SK-N-SH (cell line): ENCODE data around the gene GRK2. TPM values are rescaled to one million over a fixed set of nuclear protein-coding genes. Genes with fewer than 3 reads are reported as not detected.

ENCODE experiments used
- CTCF ChIA-PET: fragments of 300-600, 350-600 bp; formaldehyde crosslinking; extraction: SDS; loops from one replicate; lab custom pipeline; 2021; lab: Yijun Ruan, JAX
- POLR2A ChIA-PET: fragments of 350-600 bp; sonication (Branson Sonifier 250); formaldehyde crosslinking; extraction: SDS; loops from one replicate; lab custom pipeline; 2020; ENCODE audit warnings: antibody characterized with exemption, inconsistent platforms; lab: Yijun Ruan, JAX
- DNase-seq: peaks from one replicate; pipeline ENCODE4 v3.0.0; 2012
- H2AFZ ChIP-seq: fragments of 200-600 bp; sonication (generic); 2 replicates; pipeline ENCODE4 v1.8.1; 2016; ENCODE audit warnings: antibody characterized with exemption, mild to moderate bottlenecking, low read depth
- H3F3A ChIP-seq: fragments of 200-600 bp; sonication (generic); replicated peaks from 2 replicates; pipeline ENCODE3; 2016; ENCODE audit warnings: antibody characterized with exemption, mild to moderate bottlenecking; ENCODE audit not compliant: insufficient read depth
- H3K27ac ChIP-seq, 2 experiments: fragments of 200-500 bp in 1 of 2; fragments of 200-600 bp in 1 of 2; sonication (Bioruptor generic) in 1 of 2; sonication (generic), shearing (Covaris generic) in 1 of 2; 2 replicates each; pipeline versions ENCODE4 v1.5.1 to v1.6.1; 2014 to 2016; ENCODE audit warnings: low read depth in 2 of 2, inconsistent platforms in 1 of 2, low read length in 1 of 2, mild to moderate bottlenecking in 1 of 2, mixed read lengths in 1 of 2
- H3K27me3 ChIP-seq: fragments of 200-600 bp; sonication (generic), shearing (Covaris generic); 2 replicates; pipeline ENCODE4 v1.6.1; 2016; ENCODE audit warnings: mixed run types; ENCODE audit not compliant: insufficient read depth
- H3K36me3 ChIP-seq, 2 experiments: fragments of 200-500 bp in 1 of 2; fragments of 200-600 bp in 1 of 2; sonication (Bioruptor generic) in 1 of 2; sonication (generic) in 1 of 2; replicated peaks in 1 of 2; 2 replicates each; pipeline versions ENCODE3 to v1.5.1; 2014 to 2016; ENCODE audit warnings: low read length in 1 of 2, mild to moderate bottlenecking in 1 of 2; ENCODE audit not compliant: insufficient read depth in 2 of 2, control insufficient read depth in 1 of 2
- H3K4me1 ChIP-seq, 2 experiments: fragments of 200-500 bp in 1 of 2; fragments of 200-600 bp in 1 of 2; sonication (Bioruptor generic) in 1 of 2; sonication (generic), shearing (Covaris generic) in 1 of 2; 2 replicates each; pipeline versions ENCODE4 v1.5.1 to v1.6.1; 2014 to 2016; ENCODE audit warnings: low read depth in 1 of 2, low read length in 1 of 2, mixed run types in 1 of 2; ENCODE audit not compliant: insufficient read depth in 2 of 2, control insufficient read depth in 1 of 2
- H3K4me2 ChIP-seq: fragments of 200-600 bp; sonication (generic), shearing (Covaris generic); 2 replicates; pipeline ENCODE4 v1.6.1; 2017; ENCODE audit warnings: mixed run types
- H3K4me3 ChIP-seq, 2 experiments: fragments of 200-500 bp in 1 of 2; fragments of 200-600 bp in 1 of 2; sonication (Bioruptor generic) in 1 of 2; sonication (generic), shearing (Covaris generic) in 1 of 2; 2 replicates each; pipeline versions ENCODE4 v1.5.1 to v1.8.1; 2014 to 2016; ENCODE audit warnings: low read depth in 2 of 2, inconsistent platforms in 1 of 2, low read length in 1 of 2, mild to moderate bottlenecking in 1 of 2, mixed read lengths in 1 of 2, moderate library complexity in 1 of 2
- H3K79me2 ChIP-seq: fragments of 200-600 bp; sonication (generic); 2 replicates; pipeline ENCODE4 v1.8.1; 2017; ENCODE audit warnings: mild to moderate bottlenecking; ENCODE audit not compliant: insufficient read depth
- H3K9ac ChIP-seq: fragments of 200-600 bp; sonication (generic); 2 replicates; pipeline ENCODE4 v1.6.1; 2017; ENCODE audit warnings: mixed run types
- H3K9me2 ChIP-seq: fragments of 200-600 bp; sonication (generic); 2 replicates; pipeline ENCODE4 v1.6.1; 2017; ENCODE audit warnings: mixed run types
- H3K9me3 ChIP-seq: fragments of 200-600 bp; sonication (generic); 2 replicates; pipeline ENCODE4 v1.6.1; 2017; ENCODE audit warnings: mixed run types, mild to moderate bottlenecking, moderate library complexity
- H4K20me1 ChIP-seq: fragments of 200-600 bp; sonication (generic); 2 replicates; pipeline ENCODE4 v1.6.1; 2017; ENCODE audit warnings: mild to moderate bottlenecking, mixed run types; ENCODE audit not compliant: insufficient read depth
- CHD2 ChIP-seq: fragments of 150-350 bp; IDR thresholded peaks from 2 replicates; pipeline ENCODE4 v1.6.1; 2018; ENCODE audit warnings: low read length; ENCODE audit not compliant: partially characterized antibody
- GABPA ChIP-seq: IDR thresholded peaks from 2 replicates; pipeline ENCODE4 v1.4.0; 2012; ENCODE audit warnings: low read depth, mild to moderate bottlenecking
- GATA2 ChIP-seq: sonication (generic); formaldehyde crosslinking; IDR thresholded peaks from 2 replicates; pipeline ENCODE4 v1.5.0; 2020; ENCODE audit warnings: mild to moderate bottlenecking, missing genetic modification reagents
- IRF3 ChIP-seq: fragments of 150-350 bp; IDR thresholded peaks from 2 replicates; pipeline ENCODE4 v1.6.1; 2016; ENCODE audit warnings: mild to moderate bottlenecking, low read depth, low read length
- JUND ChIP-seq: IDR thresholded peaks from 2 replicates; pipeline ENCODE4 v1.4.0; 2012
- MEF2A ChIP-seq: IDR thresholded peaks from 2 replicates; pipeline ENCODE4 v1.4.0; 2012; ENCODE audit warnings: low read depth, borderline replicate concordance
- MXI1 ChIP-seq: IDR thresholded peaks from 2 replicates; pipeline ENCODE4 v1.6.1; 2012; ENCODE audit warnings: mild to moderate bottlenecking, low read depth, low read length, improper control_type of control experiment
- RXRA ChIP-seq: IDR thresholded peaks from 2 replicates; pipeline ENCODE4 v1.4.0; 2012; ENCODE audit warnings: low read depth, mild to moderate bottlenecking, borderline replicate concordance
- SIN3A ChIP-seq: IDR thresholded peaks from 2 replicates; pipeline ENCODE4 v1.6.1; 2012; ENCODE audit warnings: low read depth, mild to moderate bottlenecking, low read length, moderate library complexity, borderline replicate concordance
- SMC3 ChIP-seq: IDR thresholded peaks from 2 replicates; pipeline ENCODE4 v1.6.1; 2012; ENCODE audit warnings: low read depth, low read length, improper control_type of control experiment
- TAF1 ChIP-seq: IDR thresholded peaks from 2 replicates; pipeline ENCODE4 v1.6.1; 2012; ENCODE audit warnings: low read depth, mild to moderate bottlenecking, low read length, moderate library complexity, borderline replicate concordance
- TEAD4 ChIP-seq: IDR thresholded peaks from 2 replicates; pipeline ENCODE4 v1.4.0; 2012; ENCODE audit warnings: mild to moderate bottlenecking, borderline replicate concordance; ENCODE audit not compliant: insufficient read depth
- USF2 ChIP-seq: fragments of 150-350 bp; IDR thresholded peaks from 2 replicates; pipeline ENCODE4 v1.6.1; 2017; ENCODE audit warnings: antibody characterized with exemption, low read length, low read depth, borderline replicate concordance
- WGBS: methylation state at CpG from one replicate; pipeline ENCODE4 v1.1.6; 2017; ENCODE audit warnings: low lambda C conversion rate; 5-methylcytosine and 5-hydroxymethylcytosine counted together
- polyA plus RNA-seq, 3 experiments: library from polyadenylated mRNA; depleted of rRNA; stranded (reverse); fragments of >200 nt; gene quantifications; 2 replicates each; pipeline ENCODE4 v1.2.3, GENCODE V29; 2012
- TF ChIP-seq, protein P1 (sequence below): IDR thresholded peaks from 2 replicates; pipeline ENCODE4 v1.4.0; 2012; ENCODE audit warnings: low read depth
- TF ChIP-seq, protein P2 (sequence below): fragments of 200-600 bp; sonication (generic); IDR thresholded peaks from 2 replicates; pipeline ENCODE4 v1.6.1; 2017; ENCODE audit warnings: antibody characterized with exemption, mild to moderate bottlenecking, moderate library complexity

Gene GRK2
- polyA plus RNA-seq, 1 of the 3 experiments (the other 2 are of a cell fraction), result 48.5 TPM

DNA sequence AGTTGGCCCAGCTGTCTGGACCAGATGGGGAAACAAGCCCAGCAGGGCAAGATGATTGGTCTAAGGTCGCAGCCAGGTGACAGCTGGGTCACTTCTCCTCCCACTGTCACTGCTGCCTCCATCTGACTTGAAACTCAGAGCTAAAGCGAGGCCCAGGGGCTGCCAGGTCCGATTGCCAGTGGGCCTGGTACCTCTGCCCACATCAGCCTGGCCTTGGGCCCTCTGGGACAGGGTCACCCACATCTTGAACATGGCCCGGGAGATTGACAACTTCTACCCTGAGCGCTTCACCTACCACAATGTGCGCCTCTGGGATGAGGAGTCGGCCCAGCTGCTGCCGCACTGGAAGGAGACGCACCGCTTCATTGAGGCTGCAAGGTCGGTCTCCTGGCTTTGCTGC lies 42.9 kb downstream of the GRK2 start:
- ChIA-PET POLR2A (no interaction called here), CTCF (interaction anchor here (1.0 to 2.7 kb wide), 4 partner anchors 8 to 73 kb away, joined by 4 to 12 read pairs (median 8); no protein-coding TSS in a partner anchor)
- no peak overlapping the region for H3K9ac ChIP-seq
- H3K4me1 ChIP-seq, result peaks cover 4 to 24% of the 10 kb centered on the region in 2 experiments; a peak in 2 of 4 replicates
- H3K79me2 ChIP-seq, result no peaks in the 10 kb centered on the region
- H3K27me3 ChIP-seq, result no peaks in the 10 kb centered on the region
- H3F3A ChIP-seq, result peaks cover 7% of the 10 kb centered on the region
- H3K9me3 ChIP-seq, result no peaks in the 10 kb centered on the region
- WGBS, result 60% methylated on average over 1 of the region's 11 CpGs
- no peak overlapping the region for H2AFZ ChIP-seq
- TF ChIP-seq GABPA (no peak), CHD2 (no peak), TAF1 (no peak), MXI1 (no peak), IRF3 (no peak), TEAD4 (no peak), RXRA (no peak), GATA2 (CRISPR knock-in tag) (no peak), JUND (no peak)
- TF ChIP-seq, protein P1, sequence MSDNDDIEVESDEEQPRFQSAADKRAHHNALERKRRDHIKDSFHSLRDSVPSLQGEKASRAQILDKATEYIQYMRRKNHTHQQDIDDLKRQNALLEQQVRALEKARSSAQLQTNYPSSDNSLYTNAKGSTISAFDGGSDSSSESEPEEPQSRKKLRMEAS, result no peak
- TF ChIP-seq, protein P2, sequence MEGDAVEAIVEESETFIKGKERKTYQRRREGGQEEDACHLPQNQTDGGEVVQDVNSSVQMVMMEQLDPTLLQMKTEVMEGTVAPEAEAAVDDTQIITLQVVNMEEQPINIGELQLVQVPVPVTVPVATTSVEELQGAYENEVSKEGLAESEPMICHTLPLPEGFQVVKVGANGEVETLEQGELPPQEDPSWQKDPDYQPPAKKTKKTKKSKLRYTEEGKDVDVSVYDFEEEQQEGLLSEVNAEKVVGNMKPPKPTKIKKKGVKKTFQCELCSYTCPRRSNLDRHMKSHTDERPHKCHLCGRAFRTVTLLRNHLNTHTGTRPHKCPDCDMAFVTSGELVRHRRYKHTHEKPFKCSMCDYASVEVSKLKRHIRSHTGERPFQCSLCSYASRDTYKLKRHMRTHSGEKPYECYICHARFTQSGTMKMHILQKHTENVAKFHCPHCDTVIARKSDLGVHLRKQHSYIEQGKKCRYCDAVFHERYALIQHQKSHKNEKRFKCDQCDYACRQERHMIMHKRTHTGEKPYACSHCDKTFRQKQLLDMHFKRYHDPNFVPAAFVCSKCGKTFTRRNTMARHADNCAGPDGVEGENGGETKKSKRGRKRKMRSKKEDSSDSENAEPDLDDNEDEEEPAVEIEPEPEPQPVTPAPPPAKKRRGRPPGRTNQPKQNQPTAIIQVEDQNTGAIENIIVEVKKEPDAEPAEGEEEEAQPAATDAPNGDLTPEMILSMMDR, result no peak
- no peak overlapping the region for H3K27ac ChIP-seq
- H3K4me2 ChIP-seq, result no peak overlapping the region
- H3K36me3 ChIP-seq, result peaks cover 0 to 5% of the 10 kb centered on the region in 2 experiments
- no peak overlapping the region for H3K4me3 ChIP-seq
- no peak for DNase-seq
- no peaks in the 10 kb centered on the region for H4K20me1 ChIP-seq
- no peaks in the 10 kb centered on the region for H3K9me2 ChIP-seq

DNA sequence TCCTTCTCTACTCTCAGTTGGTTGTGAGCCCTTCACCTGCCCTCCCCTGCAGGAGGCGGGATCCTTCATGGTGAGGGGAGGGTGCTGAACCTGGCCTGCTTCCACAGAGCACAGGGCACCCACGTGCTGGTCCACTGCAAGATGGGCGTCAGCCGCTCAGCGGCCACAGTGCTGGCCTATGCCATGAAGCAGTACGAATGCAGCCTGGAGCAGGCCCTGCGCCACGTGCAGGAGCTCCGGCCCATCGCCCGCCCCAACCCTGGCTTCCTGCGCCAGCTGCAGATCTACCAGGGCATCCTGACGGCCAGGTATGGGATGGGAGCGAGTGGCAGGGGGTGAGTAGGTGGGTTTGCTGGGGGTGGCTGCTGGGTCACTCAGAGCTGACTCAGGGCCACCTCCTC lies 43.4 kb downstream of the GRK2 start:
- Histone ChIP-seq H3K27ac (no peak overlapping the region), H3K79me2 (no peaks in the 10 kb centered on the region), H3F3A (peaks cover 7% of the 10 kb centered on the region), H3K4me3 (no peak overlapping the region), H3K4me1 (peaks cover 0 to 19% of the 10 kb centered on the region in 2 experiments; a peak in 1 of 4 replicates), H3K27me3 (no peaks in the 10 kb centered on the region), H2AFZ (no peak overlapping the region), H3K9me3 (no peaks in the 10 kb centered on the region), H3K36me3 (peaks cover 0 to 5% of the 10 kb centered on the region in 2 experiments), H3K9me2 (no peaks in the 10 kb centered on the region), H4K20me1 (no peaks in the 10 kb centered on the region), H3K4me2 (no peak overlapping the region), H3K9ac (no peak overlapping the region)
- CTCF ChIA-PET, result interaction anchor here (1.9 to 2.7 kb wide), 3 partner anchors 8 to 73 kb away, joined by 5 to 12 read pairs (median 11); no protein-coding TSS in a partner anchor
- TF ChIP-seq, protein P2, result no peak
- TF ChIP-seq USF2, result no peak
- TF ChIP-seq MEF2A, result no peak
- no peak for TF ChIP-seq JUND
- no peak for TF ChIP-seq SIN3A
- TF ChIP-seq SMC3, result no peak
- whole genome bisulfite sequencing, result 60% methylated on average over 2 of the region's 14 CpGs
- no peak for DNase-seq
- POLR2A ChIA-PET, result no interaction called here
